ENCODE results near the gene FRS3. TPM values are rescaled to one million over a fixed set of nuclear protein-coding genes. Genes with fewer than 3 reads are reported as not detected.

FRS3 gene
- total RNA-seq, 6 donors from 2014 or later = 4.1 to 26.2 (median 6.8) TPM

DNA sequence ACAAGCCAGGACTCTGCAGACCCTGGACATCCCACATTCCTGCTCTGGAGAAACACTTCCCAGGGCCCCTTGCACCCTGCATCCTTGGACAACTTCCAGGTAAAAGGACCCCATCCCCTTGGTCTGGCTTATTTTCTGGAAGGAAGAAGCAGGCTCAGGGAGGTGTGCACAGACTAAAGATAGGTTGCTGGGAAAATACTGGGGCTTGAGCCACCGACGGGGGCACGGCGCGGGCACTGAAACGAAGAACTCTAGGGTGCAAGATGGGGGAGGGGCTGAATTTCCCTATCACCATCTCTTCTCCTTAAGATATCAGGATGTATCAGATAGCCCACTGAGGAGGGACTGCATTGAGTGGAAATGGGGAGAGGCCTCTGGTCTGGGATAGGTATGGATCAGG is 805 bp downstream of the FRS3 start:
- H3K9me3 ChIP-seq = no peaks in the 10 kb centered on the region
- H3K4me3 ChIP-seq = peak overlapping the region in 3 of 4 donors; percentile 64 to 85 (median 72)
- H3K27ac ChIP-seq = peak overlapping the region in 2 of 4 donors; percentile 87 to 92
- H3K4me1 ChIP-seq = peaks cover 26 to 52% (median 40%) of the 10 kb centered on the region in 4 donors
- no peak for ATAC-seq (ENCODE audit: low FRiP score in 2 of 2)
- WGBS, 2 donors = 36 to 49% methylated on average over 6 of the region's 6 CpGs
- DNase-seq = peak in 1 of 2 donors; percentile 60
- H3K36me3 ChIP-seq = peaks cover 0 to 34% (median 17%) of the 10 kb centered on the region in 4 donors
- TF ChIP-seq, protein P1, sequence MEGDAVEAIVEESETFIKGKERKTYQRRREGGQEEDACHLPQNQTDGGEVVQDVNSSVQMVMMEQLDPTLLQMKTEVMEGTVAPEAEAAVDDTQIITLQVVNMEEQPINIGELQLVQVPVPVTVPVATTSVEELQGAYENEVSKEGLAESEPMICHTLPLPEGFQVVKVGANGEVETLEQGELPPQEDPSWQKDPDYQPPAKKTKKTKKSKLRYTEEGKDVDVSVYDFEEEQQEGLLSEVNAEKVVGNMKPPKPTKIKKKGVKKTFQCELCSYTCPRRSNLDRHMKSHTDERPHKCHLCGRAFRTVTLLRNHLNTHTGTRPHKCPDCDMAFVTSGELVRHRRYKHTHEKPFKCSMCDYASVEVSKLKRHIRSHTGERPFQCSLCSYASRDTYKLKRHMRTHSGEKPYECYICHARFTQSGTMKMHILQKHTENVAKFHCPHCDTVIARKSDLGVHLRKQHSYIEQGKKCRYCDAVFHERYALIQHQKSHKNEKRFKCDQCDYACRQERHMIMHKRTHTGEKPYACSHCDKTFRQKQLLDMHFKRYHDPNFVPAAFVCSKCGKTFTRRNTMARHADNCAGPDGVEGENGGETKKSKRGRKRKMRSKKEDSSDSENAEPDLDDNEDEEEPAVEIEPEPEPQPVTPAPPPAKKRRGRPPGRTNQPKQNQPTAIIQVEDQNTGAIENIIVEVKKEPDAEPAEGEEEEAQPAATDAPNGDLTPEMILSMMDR (IDR thresholded peaks at IDR 0.05) = no peak
- TF ChIP-seq EP300 (IDR thresholded peaks at IDR 0.05) (no peak), POLR2A (IDR thresholded peaks at IDR 0.05) (no peak), POLR2AphosphoS5 (IDR thresholded peaks at IDR 0.05) (no peak)
- no peaks in the 10 kb centered on the region for H3K27me3 ChIP-seq

DNA sequence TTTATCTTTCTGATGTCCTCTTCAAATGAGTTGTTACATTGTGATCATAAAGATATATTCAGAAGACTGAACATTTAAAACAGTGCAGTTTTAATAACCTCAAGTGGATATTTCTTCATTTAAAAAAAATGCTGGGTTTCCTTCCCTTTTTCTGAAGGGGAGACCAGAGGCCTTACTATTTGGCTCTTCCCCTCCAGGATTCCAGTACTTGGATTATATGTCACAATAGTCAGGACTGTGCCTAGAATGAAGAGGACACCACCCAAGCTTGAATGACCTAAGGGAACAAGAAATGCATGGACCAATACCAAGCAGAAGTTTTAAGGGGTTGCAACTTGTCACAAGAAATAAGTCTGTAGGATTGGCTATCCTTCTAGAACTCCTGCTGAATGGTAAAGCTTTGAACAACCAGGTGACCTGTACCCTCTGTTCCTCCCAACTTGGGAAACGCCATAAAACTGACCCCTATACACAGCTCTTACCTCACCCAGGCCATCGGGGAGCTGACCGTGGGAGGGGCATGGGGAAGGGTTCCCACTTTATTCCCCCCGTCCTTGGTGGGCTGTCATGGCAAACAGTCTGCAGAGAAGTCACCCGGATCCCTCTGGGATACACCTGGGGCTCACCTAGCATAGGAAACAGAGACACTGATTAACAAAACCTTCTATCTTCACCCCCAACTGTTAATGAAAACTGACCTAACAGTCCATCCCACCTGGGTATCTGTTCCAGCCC is 2.0 kb downstream of the FRS3 start:
- H3K27ac ChIP-seq = peak overlapping the region in 1 of 4 donors; percentile 11
- H3K4me3 ChIP-seq = no peak overlapping the region
- WGBS, 2 donors = 84 to 88% methylated on average over 5 of the region's 5 CpGs
- peaks cover 20 to 41% (median 35%) of the 10 kb centered on the region in 4 donors for H3K4me1 ChIP-seq
- no peak for DNase-seq
- H3K27me3 ChIP-seq = no peaks in the 10 kb centered on the region
- H3K9me3 ChIP-seq = no peaks in the 10 kb centered on the region
- ATAC-seq (ENCODE audit: low FRiP score in 2 of 2) = no peak
- TF ChIP-seq EP300 (IDR thresholded peaks at IDR 0.05) (no peak), POLR2A (IDR thresholded peaks at IDR 0.05) (no peak), POLR2AphosphoS5 (IDR thresholded peaks at IDR 0.05) (no peak)
- TF ChIP-seq, protein P1 (IDR thresholded peaks at IDR 0.05) = no peak
- peaks cover 2 to 43% (median 27%) of the 10 kb centered on the region in 4 donors for H3K36me3 ChIP-seq

DNA sequence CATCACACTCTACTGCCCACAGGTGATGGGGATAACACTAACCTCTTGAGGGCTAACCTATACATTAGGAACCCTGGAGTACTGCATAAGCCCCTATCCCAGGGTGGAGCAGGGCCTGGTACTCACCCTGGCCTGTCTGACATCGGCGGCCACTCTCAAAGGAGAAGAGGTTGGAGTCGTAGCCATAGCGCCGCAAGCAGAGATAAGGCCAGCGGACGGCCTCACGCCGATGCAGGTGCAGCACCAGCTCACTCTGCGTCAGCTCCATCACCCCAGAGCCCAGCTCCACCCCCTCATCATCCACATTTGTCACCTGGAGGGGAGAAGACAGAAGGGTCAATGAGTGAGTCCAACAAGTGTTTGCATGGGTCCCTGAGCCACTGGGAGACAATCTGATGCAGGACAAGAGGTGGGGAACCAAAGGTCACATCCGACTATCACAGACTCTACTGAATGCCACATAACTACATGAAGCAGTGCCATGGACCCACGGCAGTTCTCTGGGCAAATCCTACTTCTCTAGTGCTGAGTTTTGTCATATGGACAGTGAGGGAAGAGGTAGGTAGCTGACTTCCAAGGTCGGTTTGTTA is 4.3 kb downstream of the FRS3 start:
- no peak for DNase-seq
- Histone ChIP-seq H3K9me3 (no peaks in the 10 kb centered on the region), H3K4me3 (no peak overlapping the region), H3K27ac (no peak overlapping the region), H3K36me3 (peaks cover 7 to 66% (median 49%) of the 10 kb centered on the region in 4 donors), H3K27me3 (no peaks in the 10 kb centered on the region), H3K4me1 (peaks cover 8 to 27% (median 16%) of the 10 kb centered on the region in 4 donors)
- ATAC-seq (ENCODE audit: low FRiP score in 2 of 2) = no peak
- 74 to 89% methylated on average over 4 to 13 of the region's 13 CpGs for WGBS, 2 donors
- TF ChIP-seq POLR2AphosphoS5 (IDR thresholded peaks at IDR 0.05) = no peak
- no peak for TF ChIP-seq POLR2A (IDR thresholded peaks at IDR 0.05)
- TF ChIP-seq, protein P1 (IDR thresholded peaks at IDR 0.05) = no peak
- TF ChIP-seq EP300 (IDR thresholded peaks at IDR 0.05) = no peak

DNA sequence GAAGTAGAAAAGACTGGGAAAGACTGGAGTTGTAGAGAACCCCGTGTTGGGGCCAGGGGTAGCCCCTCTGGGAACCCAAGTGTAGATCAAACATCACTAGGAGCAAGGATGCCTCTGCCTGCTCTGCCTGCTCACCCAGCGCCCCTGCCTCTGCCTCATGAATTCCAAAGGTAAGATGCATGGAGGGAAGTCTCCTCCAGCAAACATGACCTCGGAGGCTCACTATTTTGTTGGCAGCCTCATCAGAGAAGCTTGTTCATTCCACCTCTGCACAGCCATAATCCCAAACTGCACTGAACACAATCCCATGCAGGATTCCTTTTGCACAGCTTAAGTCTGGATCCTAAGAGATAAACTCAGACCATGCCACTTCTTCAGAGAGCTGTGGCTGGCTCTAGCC is 4.9 kb downstream of the FRS3 start:
- Histone ChIP-seq H3K27ac (no peak overlapping the region), H3K4me1 (peaks cover 8 to 27% (median 16%) of the 10 kb centered on the region in 4 donors), H3K4me3 (no peak overlapping the region), H3K9me3 (no peaks in the 10 kb centered on the region), H3K36me3 (peaks cover 9 to 72% (median 52%) of the 10 kb centered on the region in 4 donors), H3K27me3 (no peaks in the 10 kb centered on the region)
- no peak for ATAC-seq (ENCODE audit: low FRiP score in 2 of 2)
- TF ChIP-seq EP300 (IDR thresholded peaks at IDR 0.05) (no peak), POLR2AphosphoS5 (IDR thresholded peaks at IDR 0.05) (no peak), POLR2A (IDR thresholded peaks at IDR 0.05) (no peak)
- TF ChIP-seq, protein P1 (IDR thresholded peaks at IDR 0.05) = no peak
- 89 to 97% methylated on average over 3 of the region's 3 CpGs for WGBS, 2 donors
- no peak for DNase-seq
